ENCODE data around the gene RAPSN. TPM values are rescaled to one million over a fixed set of nuclear protein-coding genes. Genes with fewer than 3 reads are reported as not detected.

The RAPSN gene
- polyA plus RNA-seq, 3 donors, result 1.2 TPM; not detected in 2

DNA sequence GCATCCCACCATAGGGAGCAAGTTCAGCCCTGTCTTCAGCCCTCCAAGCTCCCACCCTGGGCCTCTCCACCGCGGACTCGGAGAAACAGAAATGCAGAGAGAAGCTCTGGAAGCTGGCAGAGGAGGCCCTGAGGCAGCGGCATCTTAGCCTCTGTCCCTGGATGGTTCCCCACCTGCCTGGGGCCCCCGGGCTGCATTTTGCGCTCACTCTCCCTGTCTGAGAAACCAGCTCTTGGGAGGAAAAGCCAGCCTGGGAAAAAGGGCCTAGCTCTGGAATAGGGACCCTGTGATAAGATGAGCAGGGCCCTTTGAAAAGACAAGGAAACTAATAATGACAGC is 58.5 kb downstream of the RAPSN start:
- peaks cover 90 to 94% of the 10 kb centered on the region in 2 donors for H3K4me1 ChIP-seq (ENCODE audit: control insufficient read depth in 1 of 2, insufficient read depth in 2 of 2, low read length in 2 of 2)
- H3K79me2 ChIP-seq (ENCODE audit: insufficient read depth, low read length), result peaks cover 91% of the 10 kb centered on the region
- no peaks in the 10 kb centered on the region for H3K27me3 ChIP-seq (ENCODE audit: control insufficient read depth in 2 of 2, insufficient read depth in 2 of 2, low read length in 2 of 2)
- Mint-ChIP-seq H3K27ac (peak overlapping the region; percentile 99 to 100 (median 100)), H3K36me3 (peaks cover 20 to 67% of the 10 kb centered on the region in 2 donors), H3K9me3 (peaks cover 0 to 2% (median 0%) of the 10 kb centered on the region in 7 donors), H3K4me1 (peaks cover 78% of the 10 kb centered on the region), H3K4me3 (peak overlapping the region; percentile 62 to 88), H3K27me3 (ENCODE audit: low read depth in 3 of 3) (peaks cover 0 to 3% (median 0%) of the 10 kb centered on the region in 3 donors)
- no peak overlapping the region for H2AFZ ChIP-seq (ENCODE audit: insufficient read depth, low read depth, low read length, poor library complexity, severe bottlenecking)
- intact Hi-C loops (cut with micrococcal nuclease), result no loop called here
- peak overlapping the region in 2 of 3 experiments; percentile 4 to 50 for H3K4me3 ChIP-seq (replicated peaks in 1 of 3; ENCODE audit: low read depth in 2 of 3, low read length in 3 of 3)
- peak overlapping the region; percentile 99 for H3K9ac ChIP-seq (ENCODE audit: insufficient read depth, low read length, poor library complexity, severe bottlenecking)
- TF ChIP-seq, protein P1, sequence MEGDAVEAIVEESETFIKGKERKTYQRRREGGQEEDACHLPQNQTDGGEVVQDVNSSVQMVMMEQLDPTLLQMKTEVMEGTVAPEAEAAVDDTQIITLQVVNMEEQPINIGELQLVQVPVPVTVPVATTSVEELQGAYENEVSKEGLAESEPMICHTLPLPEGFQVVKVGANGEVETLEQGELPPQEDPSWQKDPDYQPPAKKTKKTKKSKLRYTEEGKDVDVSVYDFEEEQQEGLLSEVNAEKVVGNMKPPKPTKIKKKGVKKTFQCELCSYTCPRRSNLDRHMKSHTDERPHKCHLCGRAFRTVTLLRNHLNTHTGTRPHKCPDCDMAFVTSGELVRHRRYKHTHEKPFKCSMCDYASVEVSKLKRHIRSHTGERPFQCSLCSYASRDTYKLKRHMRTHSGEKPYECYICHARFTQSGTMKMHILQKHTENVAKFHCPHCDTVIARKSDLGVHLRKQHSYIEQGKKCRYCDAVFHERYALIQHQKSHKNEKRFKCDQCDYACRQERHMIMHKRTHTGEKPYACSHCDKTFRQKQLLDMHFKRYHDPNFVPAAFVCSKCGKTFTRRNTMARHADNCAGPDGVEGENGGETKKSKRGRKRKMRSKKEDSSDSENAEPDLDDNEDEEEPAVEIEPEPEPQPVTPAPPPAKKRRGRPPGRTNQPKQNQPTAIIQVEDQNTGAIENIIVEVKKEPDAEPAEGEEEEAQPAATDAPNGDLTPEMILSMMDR (IDR thresholded peaks at IDR 0.05), result no peak
- 89% methylated on average over 4 of the region's 6 CpGs for WGBS (ENCODE audit: insufficient coverage)
- no peaks in the 10 kb centered on the region for H3K9me3 ChIP-seq (replicated peaks in 1 of 2; ENCODE audit: control insufficient read depth in 1 of 2, insufficient read depth in 1 of 2, low read length in 2 of 2)
- no peaks in the 10 kb centered on the region for H4K20me1 ChIP-seq (ENCODE audit: insufficient read depth, low read length)
- H3K4me2 ChIP-seq (replicated peaks; ENCODE audit: extremely low read depth, low read length, poor library complexity, severe bottlenecking), result peak overlapping the region; percentile 79
- peak overlapping the region; percentile 98 to 100 for H3K27ac ChIP-seq (ENCODE audit: low read depth in 1 of 2, low read length in 2 of 2)
- DNase-seq, result no peak
- peaks cover 0 to 9% of the 10 kb centered on the region in 2 donors for H3K36me3 ChIP-seq (replicated peaks in 1 of 2; ENCODE audit: control insufficient read depth in 1 of 2, insufficient read depth in 2 of 2, low read length in 2 of 2)

DNA sequence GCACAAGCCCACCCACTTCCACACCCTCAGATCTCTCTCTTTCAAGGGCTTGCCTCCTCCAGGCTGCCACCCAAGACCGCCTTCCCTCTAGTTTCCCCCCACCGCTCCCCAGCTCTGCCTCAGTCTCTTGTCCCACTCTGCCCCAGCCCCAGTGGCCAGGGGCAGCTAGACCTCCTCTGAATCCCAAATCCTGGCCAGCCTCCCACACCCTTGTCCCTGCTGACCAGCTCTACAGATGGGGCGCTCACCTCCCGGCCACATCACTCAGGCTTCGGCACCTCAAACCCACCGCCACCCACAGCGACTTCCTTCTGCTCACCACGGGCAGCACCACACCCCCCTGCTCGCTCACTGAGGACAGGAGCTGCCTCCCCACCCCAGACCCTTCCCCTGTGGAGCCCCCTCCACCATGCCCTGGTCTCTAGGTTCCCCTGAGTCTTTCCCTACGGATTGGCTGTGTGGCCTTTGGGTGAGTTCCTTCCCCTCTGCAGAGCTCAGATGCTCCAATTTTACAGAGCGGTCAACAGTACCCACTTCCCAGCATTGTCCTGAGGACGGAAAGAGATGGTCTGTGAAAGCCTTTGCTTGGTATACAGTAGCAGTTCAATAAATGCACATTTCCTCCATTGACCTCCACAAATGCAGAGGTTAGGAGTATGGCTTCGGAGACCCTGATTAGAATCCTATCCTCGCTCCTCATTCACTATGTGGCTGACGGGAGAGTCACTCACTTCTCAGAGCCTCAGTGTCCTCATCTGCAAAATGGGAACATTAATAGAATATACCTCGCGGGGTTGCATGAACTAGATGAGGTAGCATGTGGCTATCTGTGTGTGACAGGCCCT is 59.1 kb downstream of the RAPSN start:
- Histone ChIP-seq H3K79me2 (ENCODE audit: insufficient read depth, low read length) (peaks cover 91% of the 10 kb centered on the region), H3K9me3 (replicated peaks in 1 of 2; ENCODE audit: control insufficient read depth in 1 of 2, insufficient read depth in 1 of 2, low read length in 2 of 2) (no peaks in the 10 kb centered on the region), H3K4me3 (replicated peaks in 1 of 3; ENCODE audit: low read depth in 2 of 3, low read length in 3 of 3) (peak overlapping the region in 2 of 3 experiments; percentile 12 to 50), H4K20me1 (ENCODE audit: insufficient read depth, low read length) (no peaks in the 10 kb centered on the region), H3K36me3 (replicated peaks in 1 of 2; ENCODE audit: control insufficient read depth in 1 of 2, insufficient read depth in 2 of 2, low read length in 2 of 2) (peaks cover 0 to 9% of the 10 kb centered on the region in 2 donors), H3K4me2 (replicated peaks; ENCODE audit: extremely low read depth, low read length, poor library complexity, severe bottlenecking) (peak overlapping the region; percentile 79), H3K27ac (ENCODE audit: low read depth in 1 of 2, low read length in 2 of 2) (peak overlapping the region; percentile 98 to 100), H3K9ac (ENCODE audit: insufficient read depth, low read length, poor library complexity, severe bottlenecking) (peak overlapping the region; percentile 99), H2AFZ (ENCODE audit: insufficient read depth, low read depth, low read length, poor library complexity, severe bottlenecking) (no peak overlapping the region), H3K4me1 (ENCODE audit: control insufficient read depth in 1 of 2, insufficient read depth in 2 of 2, low read length in 2 of 2) (peaks cover 84 to 88% of the 10 kb centered on the region in 2 donors), H3K27me3 (ENCODE audit: control insufficient read depth in 2 of 2, insufficient read depth in 2 of 2, low read length in 2 of 2) (no peaks in the 10 kb centered on the region)
- Mint-ChIP-seq H3K4me1 (peaks cover 77% of the 10 kb centered on the region), H3K36me3 (peaks cover 20 to 72% of the 10 kb centered on the region in 2 donors), H3K4me3 (peak overlapping the region; percentile 72 to 88), H3K27ac (peak overlapping the region; percentile 99 to 100 (median 100)), H3K27me3 (ENCODE audit: low read depth in 3 of 3) (peaks cover 0 to 3% (median 0%) of the 10 kb centered on the region in 3 donors), H3K9me3 (peaks cover 0 to 2% (median 0%) of the 10 kb centered on the region in 7 donors)
- TF ChIP-seq, protein P1 (IDR thresholded peaks at IDR 0.05), result no peak
- 22% methylated on average over 10 of the region's 17 CpGs for WGBS (ENCODE audit: insufficient coverage)
- DNase-seq, result peak in 1 of 3 donors; percentile 49
- intact Hi-C loops (cut with micrococcal nuclease), result no loop called here
